Renal cortex interstitium (tissue), 11 donors: ENCODE data around the gene KIAA1614. TPM values are rescaled to one million over a fixed set of nuclear protein-coding genes. Genes with fewer than 3 reads are reported as not detected.
A peak's percentile ranks its signal among the peaks of the same experiment; 100 is the strongest.

Experiments used
- DNase-seq, 11 donors: peaks; one replicate each; pipeline ENCODE4 v3.0.0-alpha.2; 2013; ENCODE audit warnings: low read depth in 9 of 11, low spot score in 4 of 11; ENCODE audit errors: extremely low read depth in 1 of 11
- polyA plus RNA-seq, 3 donors: library from polyadenylated mRNA; unstranded; fragments of 120-200 nt; gene quantifications; one replicate each; pipeline ENCODE4 v1.2.1, GENCODE V29; 2013; ENCODE audit not compliant: insufficient read length in 3 of 3

The KIAA1614 gene
- polyA plus RNA-seq, 3 donors, result 5.8 to 10.6 (median 7.5) TPM

DNA sequence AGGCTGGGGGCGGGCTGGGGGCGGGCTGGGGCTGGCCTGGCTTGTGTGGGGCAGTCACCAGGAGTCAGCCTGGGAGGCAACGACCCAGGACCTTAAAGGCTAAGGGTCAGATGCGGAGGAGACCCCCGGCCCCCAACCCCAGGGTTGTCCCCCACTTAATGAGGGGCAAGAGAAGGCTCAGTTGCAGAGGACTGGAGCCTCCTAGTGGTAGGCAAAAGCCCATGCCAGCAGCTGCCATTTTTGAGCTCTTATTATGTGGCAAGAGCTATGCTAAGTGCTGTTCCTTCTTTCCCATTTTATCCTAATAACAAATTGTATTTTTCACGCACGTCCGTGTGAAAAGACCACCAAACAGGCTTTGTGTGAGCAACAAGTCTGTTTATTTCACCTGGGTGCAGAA is 8.0 kb downstream of the KIAA1614 start:
- DNase-seq, result no peak

DNA sequence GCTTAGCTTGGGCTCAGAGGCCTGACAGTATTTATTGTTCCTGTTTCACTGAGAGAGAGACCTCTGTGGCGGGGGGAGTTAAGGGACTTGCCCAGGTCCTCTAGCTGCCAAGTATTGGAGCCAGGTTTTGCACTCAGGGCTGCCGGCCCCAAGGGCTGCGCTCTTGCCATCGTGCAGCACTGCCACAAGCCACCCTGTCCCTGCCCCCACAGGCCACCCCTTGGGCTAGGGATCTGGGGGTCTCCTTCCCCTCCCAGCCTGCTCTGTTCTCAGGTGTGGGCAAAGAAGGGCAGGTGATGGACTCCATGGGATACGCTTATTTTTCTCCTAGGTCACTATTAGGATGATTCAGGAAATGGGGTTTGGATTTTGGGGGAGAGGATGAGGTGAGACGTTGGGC is 8.7 kb downstream of the KIAA1614 start:
- DNase-seq, result no peak

DNA sequence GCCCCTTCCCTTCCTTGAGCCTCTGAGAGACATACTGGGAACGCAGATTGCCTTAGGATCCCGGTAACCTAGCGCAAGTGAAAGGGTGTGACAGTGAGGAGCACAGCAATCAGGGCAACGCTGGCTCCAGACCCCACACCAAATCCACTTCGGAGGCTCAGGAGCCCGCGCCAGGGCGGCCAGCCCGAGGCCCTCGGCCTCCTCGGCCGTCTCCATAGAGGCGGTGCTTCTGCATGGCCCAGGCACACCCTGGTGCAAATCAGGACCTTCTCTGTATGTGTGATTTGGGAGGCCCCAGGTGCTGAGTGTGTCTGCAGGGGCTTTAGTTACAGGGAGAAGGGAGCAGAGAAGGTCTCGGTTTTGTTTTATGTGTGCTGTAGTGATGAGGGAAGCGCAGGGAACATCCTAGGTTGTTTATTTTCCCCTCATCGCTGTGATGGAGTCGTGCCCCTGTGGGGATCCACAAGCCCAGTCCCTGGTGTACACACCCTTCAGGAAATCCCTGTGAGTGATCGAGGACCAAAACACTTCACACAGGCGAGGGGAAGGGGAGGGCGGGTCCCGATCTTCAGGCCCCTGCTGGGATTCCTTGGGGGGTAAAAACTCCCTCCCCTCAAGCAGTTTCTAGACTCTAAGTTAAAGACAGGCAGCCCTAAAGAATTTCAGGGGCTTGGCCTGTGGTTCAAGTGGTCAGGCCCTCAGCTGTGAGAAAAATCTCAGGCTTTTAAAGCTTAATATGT is 9.4 kb downstream of the KIAA1614 start:
- DNase-seq, result no peak

DNA sequence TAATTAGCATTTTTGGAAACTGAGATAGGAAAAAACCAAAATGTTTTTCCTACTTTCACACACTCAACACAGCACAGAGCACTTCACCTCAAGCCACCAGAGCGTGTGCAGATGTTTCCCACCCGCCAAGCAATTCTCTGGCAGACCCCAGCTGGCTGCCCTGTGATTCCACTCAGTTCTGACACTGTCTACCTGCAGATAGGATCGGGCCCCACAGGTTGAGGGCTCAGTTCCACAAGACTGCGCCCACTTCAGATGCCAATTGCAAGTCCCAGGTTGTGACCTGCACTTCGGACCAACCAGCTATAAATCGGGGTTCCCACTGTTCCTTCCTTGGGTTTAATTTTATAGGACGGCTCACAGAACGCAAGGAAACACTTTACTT is 9.9 kb downstream of the KIAA1614 start:
- no peak for DNase-seq

DNA sequence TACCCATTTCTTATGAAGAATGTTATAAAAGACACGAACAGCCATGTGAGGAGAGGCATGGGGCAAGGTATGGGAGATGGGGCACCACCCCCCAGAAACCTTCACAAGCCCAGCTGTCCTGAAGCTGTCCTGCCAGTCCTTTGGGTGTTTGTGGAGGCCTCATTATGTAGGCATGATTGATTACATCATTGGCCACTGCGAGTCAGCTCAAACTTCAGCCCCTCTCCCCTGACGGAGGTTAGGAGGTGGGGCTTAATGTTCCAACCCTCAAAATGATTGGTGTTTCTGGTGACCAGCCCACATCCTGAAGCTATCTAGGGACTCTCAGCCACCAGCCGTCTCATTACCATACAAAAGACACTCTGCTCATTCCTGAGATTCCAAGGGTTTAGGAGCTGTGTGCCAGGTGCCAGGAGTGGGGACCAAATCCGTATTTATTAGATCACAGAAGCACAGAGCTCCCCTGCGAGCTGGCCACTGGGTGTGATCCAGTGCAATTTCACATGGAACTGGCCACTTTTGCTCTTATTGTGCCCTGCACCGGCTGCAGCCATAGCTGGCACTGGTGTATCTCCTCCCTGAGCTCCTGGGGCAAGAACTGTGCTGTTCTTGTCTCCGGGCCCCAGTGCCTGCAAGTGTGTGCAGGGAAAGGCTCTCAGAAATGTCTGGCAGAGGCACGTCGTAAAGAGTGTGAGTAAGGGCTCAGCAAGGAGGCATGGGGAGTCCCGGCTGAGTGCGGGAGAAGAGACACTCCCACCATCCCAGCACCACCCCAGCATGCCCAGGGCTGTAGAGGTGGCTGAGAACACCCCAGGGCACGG is 10.5 kb downstream of the KIAA1614 start:
- peak in 3 of 11 donors; percentile 67 to 74 (median 72) for DNase-seq

DNA sequence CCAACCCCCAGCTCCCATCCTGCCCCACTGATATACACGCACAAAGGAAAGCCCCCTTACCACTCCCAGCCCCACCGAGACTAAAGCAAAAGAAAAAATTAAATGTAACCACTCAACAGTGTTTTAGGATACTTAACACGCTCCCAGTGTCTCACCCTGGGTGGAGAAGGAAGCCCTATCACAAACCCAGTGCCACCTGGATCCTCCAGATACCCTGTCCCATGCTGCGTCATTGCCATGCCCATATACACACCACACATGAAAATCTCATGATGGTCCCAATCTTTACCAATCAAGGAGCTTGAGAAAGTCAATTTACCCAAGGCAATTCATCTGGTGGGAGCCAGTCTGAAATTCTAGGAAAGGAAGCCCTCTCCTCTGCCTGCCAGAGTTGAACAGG is 11.2 kb downstream of the KIAA1614 start:
- no peak for DNase-seq

DNA sequence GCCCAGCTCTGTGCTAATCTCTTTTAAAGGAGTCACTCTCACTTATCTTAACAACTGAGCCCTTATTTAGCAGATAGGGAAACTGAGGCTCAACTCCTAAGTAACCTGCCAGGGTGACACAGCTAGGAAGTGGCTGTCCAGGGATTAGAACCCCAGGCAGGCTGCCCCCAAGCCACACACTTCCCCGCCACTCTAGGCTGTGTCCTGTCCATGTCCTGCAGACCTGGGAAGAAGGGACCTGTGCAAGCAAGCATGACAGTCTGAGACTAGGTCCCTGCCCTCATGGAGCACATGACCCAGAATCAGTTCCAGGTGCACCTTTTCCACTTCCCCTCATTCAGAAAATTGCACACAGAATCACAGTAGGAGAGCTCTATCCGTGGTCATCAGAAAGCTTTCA is 12.2 kb downstream of the KIAA1614 start:
- no peak for DNase-seq

DNA sequence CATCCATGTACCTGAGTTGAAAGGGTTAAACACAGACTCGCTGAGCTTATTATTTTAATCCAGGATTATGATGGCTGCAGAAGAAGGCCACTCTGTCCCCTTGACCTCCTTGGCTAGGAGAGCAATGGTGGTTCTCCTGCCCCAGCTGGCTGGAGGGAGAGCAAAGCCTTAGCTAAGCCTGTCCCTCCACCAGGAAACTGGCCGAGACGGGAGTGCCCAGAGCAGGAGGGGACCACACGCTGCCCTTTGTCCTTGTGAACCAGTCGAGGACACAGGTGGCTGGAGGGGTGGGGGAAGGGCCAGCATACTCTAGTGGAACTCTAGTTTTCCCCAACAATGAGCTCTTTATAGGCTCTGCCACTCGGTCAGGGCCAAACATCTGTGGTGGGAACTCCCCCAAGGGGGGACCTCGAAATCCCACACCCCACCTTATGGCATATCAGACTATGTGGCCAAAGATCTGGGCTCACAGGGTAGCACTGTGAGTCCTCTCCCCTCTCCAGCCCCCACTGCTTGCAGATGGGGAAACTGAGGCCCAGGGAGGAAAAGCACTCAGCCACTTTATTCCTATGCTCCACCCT is 12.9 kb downstream of the KIAA1614 start:
- no peak for DNase-seq

DNA sequence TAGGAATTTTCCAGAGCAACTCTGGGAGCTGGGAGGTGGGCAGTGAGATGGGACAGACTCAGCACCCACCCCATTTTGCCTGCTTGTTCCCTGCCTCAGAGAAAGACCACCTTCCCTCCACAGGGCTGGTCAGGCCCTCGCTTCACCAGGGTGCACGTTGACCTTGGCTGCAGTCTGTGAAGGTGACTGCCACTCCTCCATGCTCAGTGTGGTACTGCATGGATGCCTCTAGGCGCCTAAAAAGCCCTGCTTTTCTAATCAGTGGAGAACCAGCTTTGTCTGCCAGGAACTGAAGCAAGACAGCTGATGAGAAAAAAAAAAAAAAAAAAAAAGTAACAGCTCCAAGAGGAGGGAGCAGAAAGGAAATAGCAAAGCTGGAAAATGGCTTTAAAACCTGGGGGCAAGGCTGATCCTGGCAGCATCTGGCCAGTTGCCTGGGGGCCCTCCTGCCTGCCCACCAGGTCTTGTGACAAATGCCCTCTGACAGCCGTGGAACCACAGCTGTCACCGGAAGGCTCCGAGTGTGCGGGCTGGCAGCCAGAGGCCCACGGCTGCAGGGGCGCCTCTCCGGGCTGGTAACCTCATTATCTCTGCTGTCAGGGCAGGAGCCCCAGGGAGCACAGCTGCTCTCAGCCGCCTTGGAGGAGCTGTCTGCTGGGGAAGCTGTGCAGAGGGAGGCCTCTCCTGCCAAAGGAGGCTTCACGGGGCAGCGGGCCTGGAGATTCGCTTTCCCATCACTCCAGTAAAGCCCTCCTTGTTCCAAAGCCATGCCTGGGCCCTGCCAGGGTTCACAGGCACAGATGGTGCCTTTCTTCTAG is 13.7 kb downstream of the KIAA1614 start:
- peak in 4 of 11 donors; percentile 37 to 52 (median 44) for DNase-seq

DNA sequence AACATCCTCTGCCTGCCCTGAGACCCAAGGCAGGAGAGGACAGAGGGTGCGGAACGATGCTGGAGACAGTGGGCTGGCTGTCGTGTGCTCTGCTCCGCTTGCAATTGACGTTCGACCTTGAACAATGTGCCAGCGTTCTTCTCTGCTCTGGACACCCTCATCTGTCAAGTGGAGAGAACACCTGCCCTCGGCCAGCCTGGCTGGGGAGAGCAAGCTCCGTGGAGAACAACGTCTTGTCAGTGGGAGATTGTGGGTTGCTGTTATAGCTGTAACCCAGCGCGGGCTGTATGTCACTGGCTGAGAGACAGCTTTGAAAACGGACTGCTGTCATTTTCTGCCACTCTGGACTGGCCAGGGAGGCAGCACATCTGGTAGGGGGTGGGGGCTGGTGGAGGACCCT is 14.7 kb downstream of the KIAA1614 start:
- DNase-seq, result no peak

DNA sequence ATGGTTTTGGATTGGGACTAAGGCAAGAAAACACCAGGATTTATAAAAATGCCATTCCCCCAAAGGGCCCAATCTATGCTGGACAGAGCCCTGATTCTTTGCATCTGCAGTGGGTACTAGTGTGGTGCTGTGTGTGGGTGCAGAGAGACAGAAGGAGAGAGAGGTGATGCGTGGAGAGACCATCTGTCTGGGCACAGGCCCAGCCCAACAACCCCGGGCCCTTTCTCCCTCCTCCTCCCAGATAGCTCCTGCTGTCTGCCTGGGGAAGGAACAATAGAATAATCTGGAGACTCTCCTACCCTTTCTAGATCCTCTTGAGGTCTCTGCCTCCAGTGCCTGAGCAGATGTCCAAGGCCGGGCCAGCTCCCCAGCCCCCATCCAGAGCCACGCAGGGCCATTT is 15.1 kb downstream of the KIAA1614 start:
- no peak for DNase-seq

DNA sequence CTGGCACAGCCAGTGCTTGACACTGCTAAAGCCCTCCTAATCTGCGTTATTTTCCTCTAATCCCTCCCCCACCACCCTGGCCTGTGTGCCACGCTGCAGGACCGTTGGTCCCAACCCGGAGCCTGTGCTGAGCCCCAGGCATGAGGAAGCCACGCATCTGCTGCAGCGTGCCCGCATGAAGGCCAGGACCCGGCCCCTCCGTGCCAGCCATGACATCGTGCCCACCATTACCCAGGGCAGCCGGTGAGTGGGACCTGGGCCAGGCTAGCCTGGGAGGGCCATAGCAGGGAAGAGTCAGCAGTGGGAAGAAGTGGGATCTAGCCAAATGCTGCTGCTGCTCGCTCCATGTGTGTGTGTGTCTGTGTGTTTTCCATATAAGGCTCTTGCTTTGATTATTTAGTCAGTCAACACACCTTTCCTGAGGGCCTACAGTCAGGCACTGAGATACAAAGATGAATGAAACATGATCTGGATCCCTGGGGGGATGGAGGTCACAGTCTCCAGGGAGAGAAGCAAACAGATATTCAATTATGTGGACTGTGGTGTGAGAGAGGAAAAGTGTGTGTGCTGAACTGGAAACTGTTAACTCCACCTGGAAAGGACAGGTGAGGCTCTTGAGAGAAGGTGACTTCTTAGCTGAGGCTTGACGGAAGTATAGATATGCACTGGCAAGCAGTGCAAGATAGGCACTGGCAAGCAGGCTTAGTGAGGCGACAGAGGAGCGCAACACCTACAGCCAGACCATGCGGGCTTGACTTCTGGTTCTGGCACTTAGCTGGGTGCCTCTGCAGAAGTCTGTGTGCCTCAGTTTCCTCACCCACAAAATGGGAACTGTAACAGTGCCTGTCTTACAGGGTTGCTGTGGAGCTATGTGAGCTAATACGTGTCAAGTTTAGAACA is 15.9 kb downstream of the KIAA1614 start:
- DNase-seq, result no peak

DNA sequence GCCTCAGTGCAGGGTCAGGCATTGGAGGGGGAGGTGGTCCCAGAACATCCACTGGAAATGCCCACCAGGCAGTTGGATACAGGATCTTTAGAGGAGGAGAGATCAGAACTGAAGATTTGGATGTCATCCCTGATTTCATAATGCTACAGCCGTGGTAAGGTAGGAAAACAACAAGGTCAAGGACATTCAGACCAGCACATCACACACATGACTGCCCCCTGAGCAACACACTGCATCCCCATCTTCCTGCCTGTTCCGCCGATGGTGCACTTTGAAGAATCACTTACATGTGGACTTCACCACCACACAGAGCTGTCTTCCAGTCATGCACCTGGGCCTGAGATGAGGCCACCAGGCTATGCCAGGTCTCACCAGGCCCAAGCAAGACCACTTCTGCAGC is 16.7 kb downstream of the KIAA1614 start:
- no peak for DNase-seq

DNA sequence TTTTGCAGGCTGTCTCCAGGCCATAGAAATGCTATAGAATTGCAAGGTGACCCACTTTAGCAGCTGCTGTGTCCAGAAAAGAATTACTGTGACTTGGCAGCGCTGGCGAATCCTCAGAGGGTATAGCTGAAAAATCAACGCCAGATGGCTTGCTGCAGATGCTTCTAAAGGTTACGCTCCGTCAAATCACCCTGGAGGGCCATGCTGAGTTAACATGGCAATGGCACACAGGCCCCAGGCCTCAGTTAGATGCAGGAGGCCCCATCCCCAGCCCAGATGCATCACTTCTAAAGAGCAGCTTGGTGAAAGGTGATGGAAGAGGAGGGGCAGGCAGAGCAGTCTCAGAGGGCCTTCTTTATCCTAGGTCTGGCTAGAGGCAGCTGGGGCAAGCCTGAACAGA is 18.0 kb downstream of the KIAA1614 start:
- no peak for DNase-seq

DNA sequence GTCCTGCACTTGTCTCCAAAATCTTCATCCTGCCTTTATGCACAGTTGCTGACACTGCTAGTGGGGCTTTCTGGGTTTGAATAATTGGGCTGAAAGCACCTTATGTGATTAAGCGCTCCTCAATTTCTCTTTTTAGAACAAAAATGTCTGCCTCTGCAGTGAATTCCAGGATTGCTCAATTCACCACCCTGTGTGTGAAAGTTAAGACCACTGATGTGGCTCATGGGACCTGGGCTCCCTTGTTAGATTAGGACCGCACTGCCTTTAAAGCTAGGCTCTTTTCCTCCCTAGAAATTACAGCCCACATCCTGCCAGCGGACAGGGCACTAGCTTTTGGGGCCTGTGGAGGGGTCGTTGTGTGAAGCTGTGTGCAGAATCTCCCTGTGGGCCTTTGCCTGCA is 18.8 kb downstream of the KIAA1614 start:
- DNase-seq, result no peak

DNA sequence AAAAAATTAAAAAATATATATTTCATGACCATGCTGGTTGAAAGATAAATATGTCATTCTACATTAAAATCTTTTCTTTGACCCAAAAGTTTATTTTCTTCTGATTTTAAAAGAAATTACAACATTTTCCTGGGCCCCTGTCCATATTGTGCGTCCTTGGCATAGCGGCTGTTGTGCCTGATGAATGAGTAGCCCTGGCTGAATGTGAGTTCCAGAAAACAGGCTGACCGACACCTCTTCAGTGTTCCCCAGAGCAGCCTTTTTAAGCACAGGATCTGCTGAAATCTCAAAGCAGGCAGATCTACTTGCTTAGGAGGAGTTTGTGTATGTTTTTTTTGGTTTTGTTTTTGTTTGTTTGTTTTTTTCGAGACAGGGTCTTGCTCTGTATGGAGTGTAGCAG is 19.7 kb downstream of the KIAA1614 start:
- DNase-seq, result no peak

DNA sequence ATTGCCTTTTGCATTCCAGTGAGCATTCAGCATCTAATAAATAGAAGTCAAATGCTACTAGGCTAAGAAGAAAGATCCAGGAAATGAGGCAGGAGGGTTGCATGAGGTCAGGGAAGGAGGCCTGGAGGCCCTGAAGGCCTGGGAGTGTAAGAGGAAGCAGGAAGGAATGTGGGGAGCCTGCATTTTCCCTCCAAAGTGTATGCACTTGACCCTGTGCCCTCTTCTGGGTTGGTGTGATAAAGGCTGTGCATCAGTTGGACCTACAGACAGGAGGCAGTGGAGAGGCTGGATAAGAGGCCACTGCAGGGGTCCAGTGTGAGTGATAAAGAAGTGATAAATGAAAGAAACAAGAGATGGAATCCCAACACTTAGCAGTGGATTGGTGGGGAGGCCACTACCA is 20.4 kb downstream of the KIAA1614 start:
- no peak for DNase-seq

DNA sequence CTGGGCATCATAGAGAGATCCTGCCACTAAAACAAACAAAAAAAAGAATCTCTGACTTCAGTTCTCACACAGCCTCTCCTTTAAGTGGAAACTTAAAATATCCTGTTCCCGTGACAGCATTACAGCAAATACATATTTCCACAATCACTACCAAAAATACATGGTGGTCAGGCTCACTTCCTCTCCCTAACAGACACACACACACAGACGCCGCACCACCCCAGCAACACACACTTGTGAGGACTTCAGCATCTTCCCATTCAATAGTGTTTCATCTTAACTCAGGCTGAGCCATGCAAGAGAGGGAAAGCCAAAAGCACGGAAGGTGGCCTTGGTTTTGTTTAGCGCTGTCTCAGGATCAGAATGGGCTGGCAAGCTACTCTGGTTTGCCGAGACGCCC is 21.9 kb downstream of the KIAA1614 start:
- no peak for DNase-seq
